Left lung (tissue), 10 donors: ENCODE data around the gene PDE4D. TPM values are rescaled to one million over a fixed set of nuclear protein-coding genes. Genes with fewer than 3 reads are reported as not detected.
A peak's percentile ranks its signal among the peaks of the same experiment; 100 is the strongest.
"Not testable (repeated sequence)": the region's sequence is repeated elsewhere in the genome, so short reads cannot be mapped to it uniquely, and the experiment has no call there.

Experiments
- ATAC-seq: fragments of 200-7000 bp; cut with Tn5 transposase; one replicate; pipeline ENCODE4 v1.9.1; 2020; ENCODE audit warnings: moderate library complexity
- DNase-seq, 4 donors: peaks; one replicate each; pipeline ENCODE4 v3.0.0-alpha.2; 2013 to 2020
- H3K27ac ChIP-seq, 2 donors: fragments of 200-600 bp; sonication (generic) in 1 of 2; one replicate each; pipeline versions ENCODE4 v1.5.0 to v1.8.0; 2020 to 2021
- H3K27me3 ChIP-seq, 2 donors: fragments of 200-600 bp; sonication (generic) in 1 of 2; one replicate each; pipeline versions ENCODE4 v1.5.0 to v1.8.0; 2020 to 2021
- H3K36me3 ChIP-seq, 2 donors: fragments of 200-600 bp; sonication (generic) in 1 of 2; one replicate each; pipeline versions ENCODE4 v1.5.0 to v1.8.0; 2020 to 2021
- H3K4me1 ChIP-seq, 2 donors: fragments of 200-600 bp; one replicate each; pipeline ENCODE4 v1.8.0; 2021
- H3K4me3 ChIP-seq, 2 donors: fragments of 200-600 bp; sonication (generic) in 1 of 2; one replicate each; pipeline versions ENCODE4 v1.5.0 to v1.8.0; 2020 to 2021; ENCODE audit warnings: mild to moderate bottlenecking in 1 of 2
- H3K9me3 ChIP-seq, 2 donors: fragments of 200-600 bp; sonication (generic) in 1 of 2; one replicate each; pipeline versions ENCODE4 v1.5.0 to v1.8.0; 2020 to 2021
- CTCF ChIP-seq, 2 donors: fragments of 200-600 bp; sonication (generic) in 1 of 2; IDR thresholded peaks; one replicate each; pipeline versions ENCODE4 v1.5.0 to v1.8.0; 2021; ENCODE audit warnings: antibody characterized with exemption in 2 of 2
- intact Hi-C, 2 donors: fragments of 100-400 bp; cut with DNase I; formaldehyde crosslinking; loops; one replicate each; pipeline versions ENCODE4 v1.11.2 to v1.14.2; 2022
- polyA plus RNA-seq, 6 donors: library from polyadenylated mRNA; unstranded; fragments of 120-200 nt; gene quantifications; one replicate each; pipeline ENCODE4 v1.2.1, GENCODE V29; 2013; ENCODE audit not compliant: insufficient read length in 6 of 6
- total RNA-seq, 2 donors: library from RNA; stranded (reverse); fragmentation: NEBNext Ultra II Directional; extraction: Animal tissue kit (Norgen Biotek cat#: 25700); gene quantifications; one replicate each; pipeline ENCODE4 v1.2.1, GENCODE V29; 2021
- donor health status: DM: no; HTN: yes; CAD: no.
- donor health status: DM: no; HTN: no; CAD: no.

PDE4D gene
- total and polyA plus RNA-seq, 8 donors: 21.4 to 57.1 (median 25.4) TPM

- H3K27ac ChIP-seq: peak overlapping the region in 1 of 2 donors; percentile 31
- intact Hi-C loops: no loop called here
- H3K27me3 ChIP-seq: no peaks in the 10 kb centered on the region
- no peaks in the 10 kb centered on the region for H3K4me1 ChIP-seq
- no peak overlapping the region for H3K4me3 ChIP-seq
- no peaks in the 10 kb centered on the region for H3K9me3 ChIP-seq
- DNase-seq (no peak), ATAC-seq (no peak)
- no peak for TF ChIP-seq CTCF (IDR thresholded peaks at IDR 0.05)
- H3K36me3 ChIP-seq: no peaks in the 10 kb centered on the region
These were observed 107.7 kb downstream of the PDE4D start for GRCh38 chr5:59785676-59786333.

- H3K4me1 ChIP-seq, ATAC-seq, DNase-seq, intact Hi-C loops, H3K4me3 ChIP-seq, H3K27me3 ChIP-seq, H3K27ac ChIP-seq, H3K9me3 ChIP-seq, H3K36me3 ChIP-seq: not testable (repeated sequence)
These were observed 108.8 kb downstream of the PDE4D start for GRCh38 chr5:59784708-59785107.

GRCh38 chr5:59783264-59783663 is 110.3 kb downstream of the PDE4D start:
- no peak for TF ChIP-seq CTCF (IDR thresholded peaks at IDR 0.05)
- H3K27ac ChIP-seq: no peak overlapping the region
- no peaks in the 10 kb centered on the region for H3K36me3 ChIP-seq
- no peaks in the 10 kb centered on the region for H3K9me3 ChIP-seq
- no peaks in the 10 kb centered on the region for H3K27me3 ChIP-seq
- no peak for DNase-seq
- H3K4me1 ChIP-seq: no peaks in the 10 kb centered on the region
- intact Hi-C loops: no loop called here
- ATAC-seq: no peak
- no peak overlapping the region for H3K4me3 ChIP-seq

GRCh38 chr5:59782856-59783255 is 110.7 kb downstream of the PDE4D start:
- DNase-seq: no peak
- no peaks in the 10 kb centered on the region for H3K4me1 ChIP-seq
- H3K27me3 ChIP-seq: no peaks in the 10 kb centered on the region
- H3K36me3 ChIP-seq: no peaks in the 10 kb centered on the region
- no peak for ATAC-seq
- H3K27ac ChIP-seq: no peak overlapping the region
- intact Hi-C loops: no loop called here
- H3K4me3 ChIP-seq: no peak overlapping the region
- H3K9me3 ChIP-seq: no peaks in the 10 kb centered on the region
- TF ChIP-seq CTCF (IDR thresholded peaks at IDR 0.05): no peak

- Histone ChIP-seq H3K36me3 (no peaks in the 10 kb centered on the region), H3K9me3 (no peaks in the 10 kb centered on the region), H3K27me3 (no peaks in the 10 kb centered on the region), H3K27ac (no peak overlapping the region), H3K4me3 (no peak overlapping the region), H3K4me1 (no peaks in the 10 kb centered on the region)
- no peak for TF ChIP-seq CTCF (IDR thresholded peaks at IDR 0.05)
- ATAC-seq (no peak), DNase-seq (no peak)
- intact Hi-C loops: no loop called here
These were observed 114.1 kb downstream of the PDE4D start for GRCh38 chr5:59779453-59779852.

- Histone ChIP-seq H3K4me3 (no peak overlapping the region), H3K27ac (no peak overlapping the region), H3K9me3 (no peaks in the 10 kb centered on the region), H3K4me1 (no peaks in the 10 kb centered on the region), H3K36me3 (no peaks in the 10 kb centered on the region), H3K27me3 (no peaks in the 10 kb centered on the region)
- no peak for TF ChIP-seq CTCF (IDR thresholded peaks at IDR 0.05)
- ATAC-seq: no peak
- DNase-seq: no peak
- intact Hi-C loops: no loop called here
These were observed 116.5 kb downstream of the PDE4D start for GRCh38 chr5:59777028-59777427.
